WERI-Rb-1 (cell line): ENCODE results near the gene MAPK1IP1L.
"Not testable (repeated sequence)": the region's sequence is repeated elsewhere in the genome, so short reads cannot be mapped to it uniquely, and the experiment has no call there.

ENCODE experiments used
- DNase-seq: peaks from one replicate; pipeline ENCODE4 v3.0.0-alpha.2; 2020
- H3K27ac ChIP-seq: fragments of 250-450 bp; sonication (Bioruptor Pico); 2 replicates; pipeline ENCODE4 v1.5.1; 2020; ENCODE audit warnings: mild to moderate bottlenecking, moderate library complexity
- H3K27me3 ChIP-seq: fragments of 250-450 bp; sonication (Bioruptor Pico); 2 replicates; pipeline ENCODE4 v1.5.1; 2021; ENCODE audit warnings: mild to moderate bottlenecking, low read depth, moderate library complexity; ENCODE audit not compliant: insufficient read depth, severe bottlenecking
- H3K36me3 ChIP-seq: fragments of 250-450 bp; sonication (Bioruptor Pico); 2 replicates; pipeline ENCODE4 v1.5.1; 2020; ENCODE audit warnings: mild to moderate bottlenecking, moderate library complexity
- H3K4me3 ChIP-seq: 2 replicates; pipeline ENCODE4 v1.5.1; 2011; ENCODE audit warnings: low read depth, mild to moderate bottlenecking, control low read depth, low read length
- H3K9me3 ChIP-seq: fragments of 250-450 bp; sonication (Bioruptor Pico); 2 replicates; pipeline ENCODE4 v1.5.1; 2021; ENCODE audit warnings: mild to moderate bottlenecking, moderate library complexity; ENCODE audit not compliant: severe bottlenecking
- CTCF ChIP-seq: IDR thresholded peaks from 2 replicates; pipeline ENCODE4 v1.5.1; 2011; ENCODE audit warnings: low read depth, mild to moderate bottlenecking, control low read depth, inconsistent platforms, low read length

The MAPK1IP1L gene

GRCh38 chr14:55073856-55074255 is 22.4 kb downstream of the MAPK1IP1L start:
- H3K27ac ChIP-seq = no peak overlapping the region
- no peaks in the 10 kb centered on the region for H3K9me3 ChIP-seq
- no peak for DNase-seq
- H3K4me3 ChIP-seq = no peak overlapping the region
- no peaks in the 10 kb centered on the region for H3K27me3 ChIP-seq
- no peak for TF ChIP-seq CTCF
- H3K36me3 ChIP-seq = no peaks in the 10 kb centered on the region

GRCh38 chr14:55074662-55075061 is 23.2 kb downstream of the MAPK1IP1L start:
- DNase-seq = no peak
- Histone ChIP-seq H3K36me3 (no peaks in the 10 kb centered on the region), H3K27ac (no peak overlapping the region), H3K27me3 (no peaks in the 10 kb centered on the region), H3K9me3 (no peaks in the 10 kb centered on the region), H3K4me3 (no peak overlapping the region)
- TF ChIP-seq CTCF = no peak

DNA sequence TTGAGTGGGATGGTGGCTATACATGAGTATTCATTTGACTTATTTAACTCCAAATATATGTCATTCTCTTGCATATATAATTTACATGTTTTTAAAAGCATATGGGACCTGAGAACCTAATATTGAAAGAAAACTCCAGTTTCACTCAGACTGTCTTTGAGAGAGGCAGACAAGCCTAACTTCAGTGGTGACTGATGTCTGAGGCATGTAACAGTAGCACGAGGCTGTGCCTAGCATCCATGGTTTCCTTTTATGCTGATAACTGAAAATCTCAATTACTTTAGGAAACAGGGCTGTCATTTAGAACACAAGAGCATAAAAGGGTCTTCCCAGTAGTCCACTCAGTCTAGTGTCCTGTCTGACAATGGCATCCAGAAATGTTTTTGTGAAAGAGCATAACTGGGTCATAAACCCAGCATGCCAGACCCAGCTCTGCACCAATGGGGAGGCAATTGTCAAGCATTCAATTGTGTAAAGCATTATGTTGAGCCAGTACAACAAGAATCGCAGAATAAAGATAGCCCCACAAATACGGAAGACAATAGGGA is 24.3 kb downstream of the MAPK1IP1L start:
- TF ChIP-seq CTCF = no peak
- Histone ChIP-seq H3K4me3 (no peak overlapping the region), H3K27me3 (no peaks in the 10 kb centered on the region), H3K36me3 (no peaks in the 10 kb centered on the region), H3K9me3 (no peaks in the 10 kb centered on the region), H3K27ac (no peak overlapping the region)
- no peak for DNase-seq

DNA sequence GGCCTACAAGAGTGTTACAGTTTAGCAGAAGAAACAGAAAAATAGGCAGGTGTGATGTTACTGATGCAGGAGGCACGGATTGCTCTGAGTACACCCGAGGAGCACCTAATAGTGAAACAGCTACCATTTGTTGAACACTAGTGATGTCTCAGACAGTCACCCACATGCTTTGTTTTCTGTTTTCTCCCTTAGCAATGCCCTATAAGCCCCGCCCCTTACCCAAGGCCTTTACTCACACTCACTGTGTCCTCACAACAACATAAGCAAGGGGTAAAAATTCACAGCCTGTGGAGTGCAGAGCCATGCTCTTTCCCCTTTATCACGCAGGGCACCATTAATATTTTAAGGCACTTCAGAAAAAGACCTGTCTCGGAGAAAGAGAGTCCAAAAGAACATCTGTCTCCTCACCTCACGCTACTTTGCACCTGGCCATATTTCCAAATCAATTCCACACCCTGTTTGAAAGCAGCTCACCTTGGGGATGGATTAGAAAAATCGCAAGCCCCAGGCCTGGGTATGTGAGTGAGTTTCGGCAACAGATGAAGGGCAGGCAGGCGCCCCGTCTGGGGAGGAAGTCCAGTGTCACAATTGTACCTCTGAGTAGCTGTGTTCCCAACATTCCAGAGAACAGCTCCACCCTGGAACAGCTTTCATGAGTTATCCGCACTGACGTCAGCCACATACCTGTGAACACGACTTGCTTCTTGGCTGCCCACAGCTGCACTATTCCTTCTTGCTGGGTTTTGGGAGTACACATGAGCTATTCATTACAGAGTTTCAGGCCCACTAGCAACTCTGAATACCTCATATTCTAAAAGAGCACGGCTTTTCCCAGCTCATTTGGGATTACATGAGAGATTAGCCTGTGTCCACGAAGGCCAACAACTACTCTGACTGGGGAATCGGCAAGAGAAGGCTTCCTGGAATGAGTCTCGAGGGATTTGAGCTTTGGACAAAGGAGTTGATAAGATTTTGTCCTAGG is 26.0 kb downstream of the MAPK1IP1L start:
- Histone ChIP-seq H3K9me3 (no peaks in the 10 kb centered on the region), H3K4me3 (no peak overlapping the region), H3K27me3 (no peaks in the 10 kb centered on the region), H3K27ac (no peak overlapping the region), H3K36me3 (no peaks in the 10 kb centered on the region)
- no peak for TF ChIP-seq CTCF
- DNase-seq = peak; percentile 37

DNA sequence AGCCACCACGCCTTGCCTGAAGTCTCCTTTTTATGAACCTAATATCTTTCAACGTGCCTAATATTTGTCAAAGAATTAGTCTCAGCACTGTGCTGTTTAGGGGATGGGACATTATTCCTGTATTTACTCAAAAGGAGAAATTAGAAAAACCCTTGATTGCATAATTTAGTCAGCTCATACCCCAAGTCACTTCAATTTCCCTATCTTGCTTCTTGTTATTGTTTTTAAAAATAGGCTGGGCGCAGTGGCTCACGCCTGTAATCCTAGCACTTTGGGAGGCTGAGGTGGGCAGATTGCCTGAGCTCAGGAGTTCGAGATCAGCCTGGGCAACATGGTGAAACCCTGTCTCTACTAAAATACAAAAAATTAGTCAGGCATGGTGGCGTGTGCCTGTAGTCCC is 28.5 kb downstream of the MAPK1IP1L start:
- not testable (repeated sequence) for H3K27me3 ChIP-seq, H3K36me3 ChIP-seq, H3K9me3 ChIP-seq, DNase-seq, H3K4me3 ChIP-seq, H3K27ac ChIP-seq

GRCh38 chr14:55084401-55085059 is 33.1 kb downstream of the MAPK1IP1L start:
- H3K36me3 ChIP-seq = no peaks in the 10 kb centered on the region
- TF ChIP-seq CTCF = no peak

More at GRCh38 chr14:55084401-55085059, 33.1 kb downstream of the MAPK1IP1L start:
- Histone ChIP-seq H3K4me3 (no peak overlapping the region), H3K27ac (no peak overlapping the region), H3K27me3 (no peaks in the 10 kb centered on the region), H3K9me3 (no peaks in the 10 kb centered on the region)
- DNase-seq = no peak
